GM10847 (cell line): Measurements from ENCODE around the gene ABCA2.

Experiments
- POLR2A ChIP-seq: IDR thresholded peaks from 2 replicates; pipeline ENCODE4 v1.6.1; 2011; ENCODE audit not compliant: insufficient read length; ENCODE audit errors: extremely low read depth

The ABCA2 gene, protein sequence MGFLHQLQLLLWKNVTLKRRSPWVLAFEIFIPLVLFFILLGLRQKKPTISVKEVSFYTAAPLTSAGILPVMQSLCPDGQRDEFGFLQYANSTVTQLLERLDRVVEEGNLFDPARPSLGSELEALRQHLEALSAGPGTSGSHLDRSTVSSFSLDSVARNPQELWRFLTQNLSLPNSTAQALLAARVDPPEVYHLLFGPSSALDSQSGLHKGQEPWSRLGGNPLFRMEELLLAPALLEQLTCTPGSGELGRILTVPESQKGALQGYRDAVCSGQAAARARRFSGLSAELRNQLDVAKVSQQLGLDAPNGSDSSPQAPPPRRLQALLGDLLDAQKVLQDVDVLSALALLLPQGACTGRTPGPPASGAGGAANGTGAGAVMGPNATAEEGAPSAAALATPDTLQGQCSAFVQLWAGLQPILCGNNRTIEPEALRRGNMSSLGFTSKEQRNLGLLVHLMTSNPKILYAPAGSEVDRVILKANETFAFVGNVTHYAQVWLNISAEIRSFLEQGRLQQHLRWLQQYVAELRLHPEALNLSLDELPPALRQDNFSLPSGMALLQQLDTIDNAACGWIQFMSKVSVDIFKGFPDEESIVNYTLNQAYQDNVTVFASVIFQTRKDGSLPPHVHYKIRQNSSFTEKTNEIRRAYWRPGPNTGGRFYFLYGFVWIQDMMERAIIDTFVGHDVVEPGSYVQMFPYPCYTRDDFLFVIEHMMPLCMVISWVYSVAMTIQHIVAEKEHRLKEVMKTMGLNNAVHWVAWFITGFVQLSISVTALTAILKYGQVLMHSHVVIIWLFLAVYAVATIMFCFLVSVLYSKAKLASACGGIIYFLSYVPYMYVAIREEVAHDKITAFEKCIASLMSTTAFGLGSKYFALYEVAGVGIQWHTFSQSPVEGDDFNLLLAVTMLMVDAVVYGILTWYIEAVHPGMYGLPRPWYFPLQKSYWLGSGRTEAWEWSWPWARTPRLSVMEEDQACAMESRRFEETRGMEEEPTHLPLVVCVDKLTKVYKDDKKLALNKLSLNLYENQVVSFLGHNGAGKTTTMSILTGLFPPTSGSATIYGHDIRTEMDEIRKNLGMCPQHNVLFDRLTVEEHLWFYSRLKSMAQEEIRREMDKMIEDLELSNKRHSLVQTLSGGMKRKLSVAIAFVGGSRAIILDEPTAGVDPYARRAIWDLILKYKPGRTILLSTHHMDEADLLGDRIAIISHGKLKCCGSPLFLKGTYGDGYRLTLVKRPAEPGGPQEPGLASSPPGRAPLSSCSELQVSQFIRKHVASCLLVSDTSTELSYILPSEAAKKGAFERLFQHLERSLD (N-terminal part only)

DNA sequence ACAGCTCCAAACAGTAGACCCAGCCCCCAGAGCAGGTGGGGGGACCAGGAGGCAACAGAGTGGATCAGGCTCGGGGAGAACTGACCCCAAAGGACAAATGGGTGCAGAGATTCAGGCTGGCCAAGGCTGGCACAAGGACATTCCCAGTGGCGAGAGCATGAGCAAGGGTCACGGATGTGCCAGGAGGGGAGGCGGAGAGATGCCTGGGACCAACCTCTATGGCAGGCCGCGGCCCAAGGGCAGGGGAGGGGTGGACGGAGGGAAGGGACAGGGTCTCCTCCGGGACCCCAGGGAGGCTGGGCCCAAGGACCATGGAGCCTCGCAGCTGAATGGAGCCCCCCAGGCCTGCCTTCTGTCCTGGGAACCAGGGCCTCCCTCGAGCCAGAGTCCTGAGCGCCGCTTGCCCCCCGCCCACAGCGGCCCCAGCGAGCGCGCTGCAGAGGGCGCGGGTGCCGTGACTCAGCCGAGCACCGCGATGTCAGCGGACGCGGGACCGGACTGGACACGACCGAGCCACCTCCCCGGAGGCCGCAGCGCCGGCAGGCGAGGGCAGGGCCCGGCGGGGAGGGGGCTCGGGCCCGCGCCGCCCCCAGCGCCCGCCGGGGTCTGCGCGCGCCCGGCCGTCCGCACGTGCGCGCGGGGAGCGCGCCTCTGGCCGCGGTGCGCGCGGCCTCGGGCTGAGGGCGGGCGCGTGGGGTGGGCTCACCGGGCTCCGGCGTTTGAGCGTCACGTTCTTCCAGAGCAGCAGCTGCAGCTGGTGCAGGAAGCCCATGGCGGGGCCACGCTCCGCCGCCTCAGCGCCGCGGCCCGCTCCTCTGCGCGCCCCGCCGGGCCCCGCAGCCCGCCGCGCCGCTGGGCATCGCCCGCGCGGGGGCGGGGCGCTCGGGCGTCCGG, at the start of gene ABCA2:
TSS of gene ABCA2 (minus strand) at position 869 of the 894 bp plus-strand sequence. CDS start at position 772, 97 bp downstream.
- no peak for TF ChIP-seq POLR2A

DNA sequence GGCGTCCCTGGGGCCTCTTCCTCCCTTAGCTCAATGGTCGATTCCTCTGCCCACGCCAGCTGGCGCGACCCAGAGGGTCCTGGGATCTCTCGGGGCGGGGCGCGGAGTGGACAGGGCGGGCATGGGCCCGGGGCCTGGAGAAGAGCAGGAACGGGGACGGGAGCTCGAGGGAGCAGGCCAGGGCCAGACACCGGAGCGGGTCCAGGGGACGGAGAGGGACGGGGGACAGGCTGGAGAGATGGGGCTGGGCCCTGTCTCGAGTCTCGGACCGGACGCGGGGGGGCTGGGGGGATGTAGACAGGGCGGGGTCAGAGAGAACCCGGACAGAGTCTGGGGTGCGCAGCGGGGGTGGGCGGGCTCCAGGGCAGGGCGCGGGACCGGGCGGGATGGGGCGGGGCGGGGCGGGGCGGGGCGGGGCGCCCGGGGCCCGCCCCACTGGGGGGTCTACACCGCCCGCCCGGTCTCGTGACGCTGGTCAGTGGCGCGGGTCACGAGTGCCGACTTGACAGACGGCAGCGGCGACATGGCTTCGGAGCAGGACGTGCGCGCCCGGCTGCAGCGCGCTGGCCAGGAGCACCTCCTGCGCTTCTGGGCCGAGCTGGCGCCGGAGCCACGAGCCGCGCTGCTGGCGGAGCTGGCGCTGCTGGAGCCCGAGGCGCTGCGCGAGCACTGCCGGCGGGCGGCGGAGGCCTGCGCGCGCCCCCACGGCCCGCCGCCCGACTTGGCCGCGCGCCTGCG, 49.1 kb upstream of the ABCA2 start, which contains the start of gene UAP1L1:
TSS of gene UAP1L1 (plus strand) at position 508 of the 738 bp plus-strand sequence. CDS start at position 524, 16 bp downstream.
- TF ChIP-seq POLR2A = no peak

DNA sequence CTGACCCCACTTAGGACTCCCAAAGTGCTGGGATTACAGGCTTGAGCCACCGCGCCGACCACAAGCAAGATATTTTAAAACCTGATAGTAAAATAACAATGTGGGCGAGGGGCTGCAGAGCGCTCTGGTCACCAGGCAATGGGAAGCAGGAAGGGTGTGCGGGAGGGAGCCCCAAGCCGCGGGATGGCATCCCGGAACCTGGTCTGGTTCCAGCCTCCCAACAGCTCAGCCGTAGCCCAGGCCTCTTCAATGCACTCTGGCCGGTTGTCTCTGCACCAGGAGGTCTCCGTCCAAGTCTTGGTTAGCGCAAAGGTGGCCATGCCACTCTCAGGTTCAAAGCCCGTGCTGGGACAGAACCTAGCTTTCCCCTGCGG, 48.6 kb upstream of the ABCA2 start:
- no peak for TF ChIP-seq POLR2A

DNA sequence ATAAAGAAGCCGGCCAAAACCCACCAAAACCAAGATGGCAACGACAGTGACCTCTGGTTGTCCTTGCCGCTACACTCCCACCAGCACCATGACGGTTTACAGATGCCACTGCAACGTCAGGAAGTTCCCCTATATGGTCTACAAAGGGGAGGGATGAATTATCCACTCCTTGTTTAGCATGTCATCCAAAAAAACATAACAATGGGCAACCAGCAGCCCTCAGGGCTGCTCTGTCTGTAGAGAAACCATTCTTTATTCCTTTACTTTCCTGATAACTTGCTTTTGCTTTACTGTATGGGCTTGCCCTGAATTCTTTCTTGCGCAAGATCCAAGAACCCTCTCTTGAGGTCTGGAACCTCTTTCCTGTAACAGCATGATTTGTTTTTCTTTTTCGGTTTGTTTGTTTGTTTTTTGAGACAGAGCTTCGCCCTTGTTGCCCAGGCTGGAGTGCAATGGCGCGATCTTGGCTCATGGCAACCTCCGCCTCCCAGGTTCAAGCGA, 47.3 kb upstream of the ABCA2 start:
- TF ChIP-seq POLR2A = no peak

DNA sequence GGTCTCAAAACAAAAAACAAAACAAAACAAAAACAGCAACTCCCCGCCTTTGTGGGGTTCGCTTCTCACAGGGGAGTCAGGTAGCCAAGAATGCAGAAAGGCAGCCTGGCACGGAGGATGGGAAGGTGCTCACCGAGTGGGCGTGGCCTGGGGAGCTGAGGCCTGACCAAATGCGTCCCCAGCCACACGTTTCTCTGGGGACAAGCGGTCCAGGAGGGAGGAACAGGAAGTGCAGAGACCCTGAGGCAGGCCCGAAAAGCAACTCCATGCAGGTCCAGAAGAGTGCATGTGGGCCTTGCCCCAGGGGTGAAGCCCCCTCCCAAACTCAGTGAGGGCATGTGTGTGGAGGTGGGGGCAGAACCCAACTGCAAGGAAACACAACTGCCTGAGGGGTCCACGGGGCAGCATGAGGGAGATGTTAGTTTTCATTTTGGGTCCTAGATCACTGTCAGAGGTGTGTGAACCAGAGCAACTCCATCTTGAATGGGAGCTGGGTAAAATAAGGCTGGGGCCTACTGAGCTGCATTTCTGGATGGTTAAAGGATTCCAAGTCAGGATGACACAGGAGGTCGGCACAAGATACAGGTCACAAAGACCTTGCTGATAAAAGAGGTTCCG, 46.7 kb upstream of the ABCA2 start:
- no peak for TF ChIP-seq POLR2A

DNA sequence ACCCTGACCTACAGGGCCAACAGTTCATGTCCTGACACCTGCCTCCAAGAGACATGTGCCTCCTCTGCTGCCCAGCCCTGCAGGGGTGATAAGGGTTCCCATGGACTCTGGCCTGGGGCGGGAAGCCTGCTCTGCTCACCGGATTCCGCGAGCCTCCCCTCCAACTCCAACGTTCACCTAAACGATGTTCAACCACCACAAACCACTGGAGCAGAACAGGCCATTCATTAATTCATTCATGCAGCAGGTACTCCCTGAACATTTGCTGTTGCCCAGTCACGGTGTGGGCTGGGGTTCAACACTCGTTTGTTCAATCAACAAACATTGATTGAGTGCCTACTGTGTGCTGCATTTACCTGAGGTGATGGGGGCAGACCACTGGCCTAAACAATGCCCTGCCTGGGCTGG, 46.0 kb upstream of the ABCA2 start:
- no peak for TF ChIP-seq POLR2A

DNA sequence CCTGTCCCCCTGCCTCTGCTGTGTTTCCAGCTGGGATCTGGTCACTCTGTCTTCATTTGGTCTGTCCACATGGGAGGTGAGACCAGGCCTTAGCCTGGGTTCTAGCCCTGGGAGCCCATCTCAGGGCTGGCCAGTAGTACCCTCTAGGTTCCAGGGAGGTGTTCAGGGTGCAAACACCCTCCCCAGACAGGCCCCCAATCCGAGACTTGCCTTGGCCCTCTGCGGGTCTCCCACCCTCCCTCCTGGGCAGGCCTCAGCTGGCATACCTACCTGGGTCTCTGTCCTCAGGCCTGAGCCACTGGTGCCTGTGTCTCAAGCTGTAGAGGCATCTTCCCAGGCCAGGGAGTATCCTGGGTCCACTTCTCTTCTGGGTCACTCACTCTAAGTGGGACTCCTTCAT, 43.2 kb upstream of the ABCA2 start:
- TF ChIP-seq POLR2A = no peak

DNA sequence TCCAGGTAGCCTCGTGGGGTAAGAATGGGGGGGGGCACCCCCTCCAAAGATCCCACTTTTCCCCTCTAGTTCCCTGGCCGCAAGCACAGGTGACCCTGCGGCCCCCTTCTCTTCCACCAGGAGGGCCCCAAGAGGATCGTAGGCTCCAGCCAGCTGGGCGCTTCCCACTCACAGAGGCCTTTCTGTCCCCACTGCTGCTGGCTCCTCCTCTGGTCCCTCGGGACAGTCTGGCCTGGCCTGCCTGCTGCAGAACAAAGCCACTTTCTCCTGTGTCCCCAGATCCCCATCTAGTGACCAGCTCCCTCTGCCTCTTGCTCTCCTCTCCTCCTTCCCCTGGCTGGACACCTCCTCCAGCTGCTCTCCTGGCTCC, 42.9 kb upstream of the ABCA2 start:
- TF ChIP-seq POLR2A = no peak

DNA sequence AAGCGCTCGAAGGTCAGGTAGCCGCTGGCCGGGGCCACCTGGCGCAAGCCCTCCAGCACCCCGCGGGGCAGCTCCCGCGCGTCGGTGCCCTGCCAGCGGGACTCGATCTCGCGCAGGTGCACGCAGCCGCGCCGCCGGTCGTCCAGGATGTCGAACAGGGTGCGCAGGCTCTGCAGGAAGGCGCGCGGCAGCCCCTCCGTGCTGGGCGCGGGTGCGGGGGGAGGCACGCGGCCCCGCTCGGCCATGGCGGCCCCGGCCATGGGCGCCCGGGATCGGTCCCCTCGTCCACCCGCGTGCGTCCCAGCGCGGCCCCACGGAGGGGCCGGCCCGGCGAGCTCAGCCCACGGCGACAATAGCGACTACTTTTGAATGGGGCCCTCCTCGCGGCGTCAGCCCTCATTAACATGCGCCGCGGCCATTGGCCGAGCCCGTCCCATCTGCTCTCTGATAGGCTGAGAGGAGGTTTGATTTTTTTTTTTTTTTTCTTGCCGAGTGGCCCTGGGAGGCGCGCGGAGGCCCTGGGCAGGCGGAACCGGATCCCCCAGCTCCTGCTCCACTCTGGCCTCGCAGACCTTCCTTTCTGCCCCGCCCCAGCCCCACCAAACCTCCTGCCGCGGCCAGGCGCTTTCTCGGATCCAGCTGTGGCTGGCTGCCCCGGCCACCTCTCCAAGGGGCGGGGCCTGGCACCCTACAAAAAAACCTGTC, 42.3 kb upstream of the ABCA2 start, which contains the start of gene SAPCD2:
TSS of gene SAPCD2 (minus strand) at position 357 of the 705 bp plus-strand sequence. CDS start at position 260, 97 bp downstream.
- TF ChIP-seq POLR2A = peak; percentile 57

DNA sequence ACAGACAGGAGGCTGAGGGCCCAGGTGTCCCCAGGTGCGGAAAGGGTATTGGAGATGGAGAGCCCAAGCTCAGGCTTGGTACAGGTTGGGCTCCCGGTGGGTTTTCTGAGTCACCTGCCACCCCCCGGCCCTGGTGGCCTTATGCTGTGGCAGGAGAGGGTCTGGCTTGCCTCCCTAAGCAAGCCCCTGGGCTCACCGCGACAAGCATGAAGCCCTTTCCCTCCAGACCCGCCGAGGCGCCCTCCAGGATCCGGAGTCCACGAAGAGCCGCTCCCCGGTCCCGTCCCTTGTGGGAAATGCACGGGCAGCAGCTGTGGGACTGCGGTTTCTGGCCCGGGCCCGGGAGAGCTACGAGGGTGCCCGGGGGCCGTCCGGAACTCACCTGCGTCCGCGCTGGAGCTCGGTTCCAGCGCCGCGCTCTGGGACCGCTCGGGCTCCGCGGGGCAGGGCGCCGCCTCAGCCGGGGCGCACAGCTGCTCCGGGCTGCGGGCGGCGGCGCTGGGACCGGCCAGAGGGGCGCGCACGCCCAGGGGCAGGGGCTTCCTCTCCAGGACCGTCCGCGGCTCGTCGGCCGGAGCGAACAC, 41.6 kb upstream of the ABCA2 start:
- no peak for TF ChIP-seq POLR2A

DNA sequence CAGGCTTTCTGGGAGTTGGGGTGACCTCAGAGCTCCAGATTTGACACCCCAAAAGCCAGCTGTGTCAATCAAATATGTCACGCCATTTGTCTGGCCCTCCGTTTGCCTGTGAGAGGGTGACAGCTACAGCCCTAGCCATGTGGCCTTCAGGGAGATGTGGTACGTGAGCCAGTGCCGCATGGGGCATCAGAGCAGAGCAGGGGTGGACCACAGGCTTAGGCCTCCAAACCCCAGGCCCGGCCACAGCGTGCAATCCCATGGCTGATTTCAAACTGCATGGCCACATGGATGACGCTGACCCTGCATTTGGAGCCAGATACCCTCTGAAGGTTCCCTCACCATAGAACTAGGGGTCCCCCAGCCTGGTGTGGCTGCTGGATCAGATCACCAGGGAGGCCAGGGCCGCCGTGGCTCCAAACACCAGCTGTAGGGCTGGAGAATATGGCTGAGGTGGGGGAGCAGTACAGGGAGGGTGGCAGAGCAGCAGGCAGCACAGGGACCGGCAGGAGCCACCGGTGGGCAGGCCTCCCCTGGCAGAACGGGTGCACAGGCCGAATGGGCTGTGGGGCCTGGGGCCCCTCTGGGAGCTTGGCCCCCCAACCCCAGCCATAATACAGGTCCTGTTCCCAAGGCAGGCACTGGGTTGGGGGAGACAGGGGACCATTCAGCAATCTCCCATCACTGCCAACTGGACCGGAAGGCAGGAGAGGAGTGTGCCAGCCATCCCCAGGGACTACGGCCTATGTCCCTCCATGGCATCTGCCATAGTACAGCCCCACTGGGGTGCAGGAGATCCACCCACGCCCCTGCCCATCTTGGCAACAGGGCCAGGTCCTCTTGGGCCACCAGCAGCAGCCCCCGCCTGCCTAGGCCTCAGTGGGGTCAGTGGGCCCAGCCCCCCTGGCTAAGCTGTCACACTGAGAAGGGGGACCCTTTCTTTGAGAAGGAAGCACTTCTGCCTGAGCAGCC, 40.8 kb upstream of the ABCA2 start:
- TF ChIP-seq POLR2A = no peak
